ENCODE measurements around the gene MEFV. TPM values are rescaled to one million over a fixed set of nuclear protein-coding genes. Genes with fewer than 3 reads are reported as not detected.

Gene MEFV
- total and polyA plus RNA-seq, 4 donors, result 1.3 to 21.7 (median 8.1) TPM

GRCh38 chr16:3246876-3247275 is 9.6 kb downstream of the MEFV start:
- DNase-seq (no peak), ATAC-seq (ENCODE audit: insufficient read depth, low FRiP score) (no peak)
- no peaks in the 10 kb centered on the region for H3K36me3 ChIP-seq (ENCODE audit: control insufficient read depth in 4 of 4, insufficient read depth in 4 of 4, low read length in 4 of 4)
- peaks cover 0 to 9% (median 0%) of the 10 kb centered on the region in 4 donors for H3K9me3 ChIP-seq (ENCODE audit: control insufficient read depth in 4 of 4, insufficient read depth in 3 of 4, low read length in 3 of 4)
- H3K4me3 ChIP-seq, result no peak overlapping the region
- H3K27ac ChIP-seq (ENCODE audit: low read depth in 1 of 2, low read length in 1 of 2), result no peak overlapping the region
- TF ChIP-seq, protein P1, sequence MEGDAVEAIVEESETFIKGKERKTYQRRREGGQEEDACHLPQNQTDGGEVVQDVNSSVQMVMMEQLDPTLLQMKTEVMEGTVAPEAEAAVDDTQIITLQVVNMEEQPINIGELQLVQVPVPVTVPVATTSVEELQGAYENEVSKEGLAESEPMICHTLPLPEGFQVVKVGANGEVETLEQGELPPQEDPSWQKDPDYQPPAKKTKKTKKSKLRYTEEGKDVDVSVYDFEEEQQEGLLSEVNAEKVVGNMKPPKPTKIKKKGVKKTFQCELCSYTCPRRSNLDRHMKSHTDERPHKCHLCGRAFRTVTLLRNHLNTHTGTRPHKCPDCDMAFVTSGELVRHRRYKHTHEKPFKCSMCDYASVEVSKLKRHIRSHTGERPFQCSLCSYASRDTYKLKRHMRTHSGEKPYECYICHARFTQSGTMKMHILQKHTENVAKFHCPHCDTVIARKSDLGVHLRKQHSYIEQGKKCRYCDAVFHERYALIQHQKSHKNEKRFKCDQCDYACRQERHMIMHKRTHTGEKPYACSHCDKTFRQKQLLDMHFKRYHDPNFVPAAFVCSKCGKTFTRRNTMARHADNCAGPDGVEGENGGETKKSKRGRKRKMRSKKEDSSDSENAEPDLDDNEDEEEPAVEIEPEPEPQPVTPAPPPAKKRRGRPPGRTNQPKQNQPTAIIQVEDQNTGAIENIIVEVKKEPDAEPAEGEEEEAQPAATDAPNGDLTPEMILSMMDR (IDR thresholded peaks at IDR 0.05; ENCODE audit: control extremely low read depth, extremely low read depth), result no peak
- 57 to 78% methylated on average over 10 of the region's 10 CpGs for WGBS, 2 donors
- peaks cover 2% of the 10 kb centered on the region in 3 donors for H3K27me3 ChIP-seq (ENCODE audit: control insufficient read depth in 3 of 3, insufficient read depth in 3 of 3, low read length in 2 of 3)
- no peak overlapping the region for H3K9ac ChIP-seq (ENCODE audit: insufficient read depth in 1 of 2, low read length in 2 of 2)
- no peaks in the 10 kb centered on the region for H3K4me1 ChIP-seq (ENCODE audit: control insufficient read depth in 5 of 5, insufficient read depth in 5 of 5, low read length in 5 of 5)

DNA sequence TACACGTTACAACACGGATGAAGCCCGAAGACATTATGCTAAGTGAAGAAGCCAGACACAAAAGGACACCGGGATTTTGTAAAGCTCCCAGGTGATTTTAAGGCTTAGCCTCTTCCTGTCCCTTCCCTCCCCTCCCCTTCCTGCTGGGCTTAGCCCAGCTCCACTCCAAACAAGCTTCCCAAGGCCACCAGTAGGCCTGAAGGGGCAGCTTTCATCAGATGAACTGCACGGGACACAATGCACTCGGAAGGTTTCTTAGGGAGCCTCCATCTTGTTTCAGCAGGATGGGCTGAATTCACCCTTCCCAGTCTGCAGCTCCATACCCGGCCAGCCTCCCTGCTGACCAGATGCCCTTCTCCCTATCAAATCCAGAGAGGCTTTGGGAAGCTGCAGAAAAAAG is 10.4 kb downstream of the MEFV start:
- WGBS, 2 donors, result 78 to 79% methylated on average over 7 of the region's 7 CpGs
- no peak for DNase-seq
- no peak for ATAC-seq (ENCODE audit: insufficient read depth, low FRiP score)
- peaks cover 0 to 9% (median 0%) of the 10 kb centered on the region in 4 donors for H3K9me3 ChIP-seq (ENCODE audit: control insufficient read depth in 4 of 4, insufficient read depth in 3 of 4, low read length in 3 of 4)
- no peak overlapping the region for H3K9ac ChIP-seq (ENCODE audit: insufficient read depth in 1 of 2, low read length in 2 of 2)
- peaks cover under 1 to 2% (median 2%) of the 10 kb centered on the region in 3 donors for H3K27me3 ChIP-seq (ENCODE audit: control insufficient read depth in 3 of 3, insufficient read depth in 3 of 3, low read length in 2 of 3)
- H3K4me1 ChIP-seq (ENCODE audit: control insufficient read depth in 5 of 5, insufficient read depth in 5 of 5, low read length in 5 of 5), result no peaks in the 10 kb centered on the region
- no peak overlapping the region for H3K4me3 ChIP-seq
- H3K36me3 ChIP-seq (ENCODE audit: control insufficient read depth in 4 of 4, insufficient read depth in 4 of 4, low read length in 4 of 4), result no peaks in the 10 kb centered on the region
- TF ChIP-seq, protein P1 (IDR thresholded peaks at IDR 0.05; ENCODE audit: control extremely low read depth, extremely low read depth), result no peak
- H3K27ac ChIP-seq (ENCODE audit: low read depth in 1 of 2, low read length in 1 of 2), result no peak overlapping the region

DNA sequence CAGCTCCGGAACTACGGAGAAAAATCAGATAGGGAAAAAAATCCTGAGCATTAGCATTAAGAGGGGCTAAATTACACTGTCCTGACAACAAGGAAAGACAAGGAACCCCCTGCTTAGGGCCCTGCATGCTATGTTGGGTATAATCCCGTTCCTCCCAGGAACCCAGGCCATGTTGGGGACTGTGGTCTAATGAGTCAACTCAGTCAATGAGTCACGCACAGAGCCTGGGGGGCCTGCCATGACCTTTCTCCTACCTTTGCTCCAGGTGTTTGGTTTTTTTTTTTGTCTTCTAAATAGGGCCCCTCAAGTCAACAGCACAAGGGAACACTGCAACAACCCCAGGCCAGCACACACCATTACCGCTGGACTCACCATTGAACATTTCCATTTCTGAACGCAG is 12.6 kb downstream of the MEFV start:
- TF ChIP-seq, protein P1 (IDR thresholded peaks at IDR 0.05; ENCODE audit: control extremely low read depth, extremely low read depth), result no peak
- H3K9me3 ChIP-seq (ENCODE audit: control insufficient read depth in 4 of 4, insufficient read depth in 3 of 4, low read length in 3 of 4), result peaks cover 0 to 4% (median 0%) of the 10 kb centered on the region in 4 donors
- H3K9ac ChIP-seq (ENCODE audit: insufficient read depth in 1 of 2, low read length in 2 of 2), result no peak overlapping the region
- WGBS, 2 donors, result 72 to 85% methylated on average over 6 of the region's 6 CpGs
- no peak for DNase-seq
- no peak overlapping the region for H3K27ac ChIP-seq (ENCODE audit: low read depth in 1 of 2, low read length in 1 of 2)
- no peaks in the 10 kb centered on the region for H3K36me3 ChIP-seq (ENCODE audit: control insufficient read depth in 4 of 4, insufficient read depth in 4 of 4, low read length in 4 of 4)
- H3K4me3 ChIP-seq, result no peak overlapping the region
- no peak for ATAC-seq (ENCODE audit: insufficient read depth, low FRiP score)
- no peaks in the 10 kb centered on the region for H3K4me1 ChIP-seq (ENCODE audit: control insufficient read depth in 5 of 5, insufficient read depth in 5 of 5, low read length in 5 of 5)
- peaks cover 0 to 7% (median under 1%) of the 10 kb centered on the region in 3 donors for H3K27me3 ChIP-seq (ENCODE audit: control insufficient read depth in 3 of 3, insufficient read depth in 3 of 3, low read length in 2 of 3)

DNA sequence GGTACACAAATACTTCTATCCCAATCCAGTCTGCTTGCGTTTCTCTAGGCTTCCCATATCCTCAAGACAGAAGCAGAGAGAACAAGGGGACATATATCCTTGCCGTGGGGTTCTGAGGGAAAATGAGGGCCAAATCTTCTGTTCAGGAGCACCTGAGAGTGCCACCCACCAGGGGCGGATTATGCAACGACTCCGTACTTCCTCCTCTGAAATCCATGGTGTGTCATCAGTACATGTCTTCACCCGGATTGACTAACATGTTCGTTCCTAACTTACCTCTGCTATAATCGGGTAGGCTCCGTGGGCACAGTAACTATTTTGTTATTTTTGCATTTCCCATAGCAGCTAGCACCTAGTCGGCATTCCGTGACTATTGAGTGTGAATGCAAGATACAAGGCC is 13.7 kb downstream of the MEFV start:
- 47 to 70% methylated on average over 11 of the region's 11 CpGs for WGBS, 2 donors
- no peak for DNase-seq
- no peaks in the 10 kb centered on the region for H3K9me3 ChIP-seq (ENCODE audit: control insufficient read depth in 4 of 4, insufficient read depth in 3 of 4, low read length in 3 of 4)
- H3K27me3 ChIP-seq (ENCODE audit: control insufficient read depth in 3 of 3, insufficient read depth in 3 of 3, low read length in 2 of 3), result peaks cover 0 to 7% (median 0%) of the 10 kb centered on the region in 3 donors
- H3K9ac ChIP-seq (ENCODE audit: insufficient read depth in 1 of 2, low read length in 2 of 2), result no peak overlapping the region
- no peak for ATAC-seq (ENCODE audit: insufficient read depth, low FRiP score)
- no peaks in the 10 kb centered on the region for H3K36me3 ChIP-seq (ENCODE audit: control insufficient read depth in 4 of 4, insufficient read depth in 4 of 4, low read length in 4 of 4)
- H3K4me3 ChIP-seq, result no peak overlapping the region
- no peaks in the 10 kb centered on the region for H3K4me1 ChIP-seq (ENCODE audit: control insufficient read depth in 5 of 5, insufficient read depth in 5 of 5, low read length in 5 of 5)
- TF ChIP-seq, protein P1 (IDR thresholded peaks at IDR 0.05; ENCODE audit: control extremely low read depth, extremely low read depth), result no peak
- H3K27ac ChIP-seq (ENCODE audit: low read depth in 1 of 2, low read length in 1 of 2), result no peak overlapping the region

All from lung (tissue), 12 donors.